Omental fat pad (tissue), 4 donors: ENCODE data around the gene OSBPL1A. TPM values are rescaled to one million over a fixed set of nuclear protein-coding genes. Genes with fewer than 3 reads are reported as not detected.
"Not testable (repeated sequence)": the region's sequence is repeated elsewhere in the genome, so short reads cannot be mapped to it uniquely, and the experiment has no call there.

Source experiments
- ATAC-seq: fragments of 150-250 bp; one replicate; pipeline ENCODE4 v1.9.1; 2016; ENCODE audit warnings: mild to moderate bottlenecking, moderate library complexity; ENCODE audit not compliant: low FRiP score
- DNase-seq: peaks from one replicate; pipeline ENCODE4 v3.0.0-alpha.2; 2019; ENCODE audit warnings: low spot score
- total RNA-seq, 4 donors: library from RNA; depleted of rRNA; stranded (reverse); fragments of >200 nt; gene quantifications; one replicate each; pipeline ENCODE4 v1.1.0, GENCODE V29; 2016
- TF ChIP-seq, protein P1 (sequence below), 3 donors: fragments of 450-650 bp; IDR thresholded peaks; one replicate each; pipeline ENCODE4 v1.5.1; 2016 to 2017; ENCODE audit warnings: antibody characterized with exemption in 3 of 3, mild to moderate bottlenecking in 3 of 3, moderate library complexity in 2 of 3

The OSBPL1A gene
- total RNA-seq, 4 donors from 2014 or later = 67.1 to 123 (median 109) TPM

DNA sequence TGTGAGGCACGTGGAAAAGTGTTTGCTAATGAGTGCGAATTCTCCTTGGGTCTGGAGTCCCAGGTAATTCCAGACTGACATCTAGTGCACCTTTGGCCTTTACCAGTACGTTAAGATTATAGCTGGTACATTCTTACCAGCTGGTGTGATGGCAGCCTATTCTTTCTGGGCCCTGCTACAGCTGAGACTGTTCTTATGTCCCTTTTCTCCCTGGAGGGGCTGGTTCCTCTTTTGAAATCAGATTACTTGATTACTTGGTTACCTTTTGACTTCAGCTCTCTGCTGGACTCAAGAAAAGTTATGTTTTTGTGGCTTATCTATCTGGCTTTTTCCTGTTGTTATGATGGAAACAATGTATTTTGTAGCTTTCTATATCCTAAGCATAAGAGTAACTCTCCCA lies 244.2 kb downstream of the OSBPL1A start:
- no peak for ATAC-seq
- TF ChIP-seq, protein P1, sequence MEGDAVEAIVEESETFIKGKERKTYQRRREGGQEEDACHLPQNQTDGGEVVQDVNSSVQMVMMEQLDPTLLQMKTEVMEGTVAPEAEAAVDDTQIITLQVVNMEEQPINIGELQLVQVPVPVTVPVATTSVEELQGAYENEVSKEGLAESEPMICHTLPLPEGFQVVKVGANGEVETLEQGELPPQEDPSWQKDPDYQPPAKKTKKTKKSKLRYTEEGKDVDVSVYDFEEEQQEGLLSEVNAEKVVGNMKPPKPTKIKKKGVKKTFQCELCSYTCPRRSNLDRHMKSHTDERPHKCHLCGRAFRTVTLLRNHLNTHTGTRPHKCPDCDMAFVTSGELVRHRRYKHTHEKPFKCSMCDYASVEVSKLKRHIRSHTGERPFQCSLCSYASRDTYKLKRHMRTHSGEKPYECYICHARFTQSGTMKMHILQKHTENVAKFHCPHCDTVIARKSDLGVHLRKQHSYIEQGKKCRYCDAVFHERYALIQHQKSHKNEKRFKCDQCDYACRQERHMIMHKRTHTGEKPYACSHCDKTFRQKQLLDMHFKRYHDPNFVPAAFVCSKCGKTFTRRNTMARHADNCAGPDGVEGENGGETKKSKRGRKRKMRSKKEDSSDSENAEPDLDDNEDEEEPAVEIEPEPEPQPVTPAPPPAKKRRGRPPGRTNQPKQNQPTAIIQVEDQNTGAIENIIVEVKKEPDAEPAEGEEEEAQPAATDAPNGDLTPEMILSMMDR (IDR thresholded peaks at IDR 0.05) = no peak
- no peak for DNase-seq

DNA sequence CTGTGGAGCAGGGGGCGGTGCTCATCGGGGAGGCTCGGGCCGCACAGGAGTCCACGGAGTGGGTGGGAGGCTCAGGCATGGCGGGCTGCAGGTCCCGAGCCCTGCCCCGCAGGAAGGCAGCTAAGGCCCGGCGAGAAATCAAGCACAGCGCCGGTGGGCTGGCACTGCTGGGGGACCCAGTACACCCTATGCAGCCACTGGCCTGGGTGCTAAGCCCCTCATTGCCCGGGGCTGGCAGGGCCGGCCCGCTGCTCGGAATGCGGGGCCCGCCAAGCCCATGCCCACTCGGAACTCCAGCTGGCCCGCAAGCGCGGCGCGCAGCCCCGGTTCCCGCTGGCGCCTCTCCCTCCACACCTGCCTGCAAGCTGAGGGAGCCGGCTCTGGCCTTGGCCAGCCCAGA lies 248.0 kb downstream of the OSBPL1A start:
- DNase-seq, ATAC-seq: not testable (repeated sequence)

DNA sequence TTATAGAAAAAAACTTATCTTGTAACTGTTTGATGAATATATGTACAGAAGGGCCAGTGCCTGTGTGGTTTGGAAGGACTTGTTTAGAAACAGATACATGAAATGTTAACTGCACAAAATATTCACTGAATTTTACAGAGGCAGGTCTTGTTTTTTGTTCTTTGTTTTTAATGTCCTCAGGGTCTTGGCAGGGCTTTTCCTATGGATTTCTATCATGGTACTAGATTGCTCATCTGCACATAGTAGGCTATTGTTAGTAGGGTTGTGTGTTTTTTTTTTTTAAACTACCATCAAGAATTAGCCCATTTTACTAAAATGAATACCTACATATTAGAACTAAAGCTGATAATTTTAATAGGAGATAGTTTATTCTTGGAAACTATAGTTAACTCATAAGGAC lies 255.2 kb downstream of the OSBPL1A start:
- no peak for ATAC-seq
- no peak for DNase-seq
- TF ChIP-seq, protein P1 (IDR thresholded peaks at IDR 0.05) = no peak

DNA sequence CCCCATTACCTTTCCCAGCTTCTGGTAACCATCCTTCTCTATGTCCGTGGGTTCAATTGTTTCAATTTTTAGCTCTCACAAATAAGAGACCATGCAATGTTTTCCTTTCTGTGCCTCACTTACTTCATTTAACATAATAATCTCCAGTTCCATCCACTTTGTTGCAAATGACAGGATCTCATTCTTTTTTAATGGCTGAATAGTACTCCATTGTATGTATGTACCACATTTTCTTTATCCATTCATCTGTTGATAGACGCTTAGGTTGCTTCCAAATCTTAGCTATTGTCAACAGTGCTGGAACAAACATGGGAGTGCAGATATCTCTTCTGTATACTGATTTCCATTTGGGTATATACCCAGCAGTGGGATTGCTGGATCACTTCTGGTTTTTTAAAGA lies 256.9 kb downstream of the OSBPL1A start:
- ATAC-seq = no peak
- TF ChIP-seq, protein P1 (IDR thresholded peaks at IDR 0.05) = no peak
- DNase-seq = no peak

DNA sequence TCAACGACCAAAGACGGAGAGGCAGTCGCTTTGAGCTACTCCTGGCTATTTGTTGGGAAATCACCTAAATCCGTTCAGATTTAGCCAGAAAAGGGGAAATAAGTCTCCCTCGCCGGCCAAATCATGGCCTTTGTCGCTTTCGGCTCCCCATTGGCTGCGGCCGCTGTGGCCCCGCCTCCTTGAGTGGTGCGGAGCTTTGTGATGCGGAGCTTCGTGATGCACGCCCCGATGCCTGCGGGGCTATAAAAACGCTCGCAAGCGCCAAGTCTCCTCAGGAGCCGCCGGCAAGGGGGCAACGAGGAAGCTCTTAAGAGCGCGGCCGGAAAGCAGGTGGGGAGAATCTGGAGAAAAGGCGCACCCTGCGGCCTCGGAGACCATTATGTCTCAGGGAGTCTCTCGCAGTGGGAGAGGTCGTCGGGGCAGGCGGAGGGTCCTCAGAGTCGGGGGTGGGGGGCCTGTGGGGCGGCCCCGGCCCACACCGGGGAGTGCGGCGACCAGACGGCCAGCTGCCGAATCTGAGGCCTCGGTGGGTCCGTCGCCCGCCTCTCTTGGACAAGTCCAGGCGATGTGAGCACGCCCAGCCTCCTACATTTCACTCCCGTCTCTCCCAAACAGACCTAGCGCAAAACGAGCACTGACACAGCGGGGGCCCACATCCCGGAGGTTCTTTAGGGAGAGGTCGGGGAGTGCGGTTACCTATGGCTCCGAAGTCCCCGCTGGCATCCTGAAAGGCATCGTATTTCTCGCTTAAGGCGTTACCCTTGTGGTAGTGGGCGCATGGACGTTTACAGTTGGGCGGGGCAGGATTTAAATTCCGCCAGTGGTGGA lies 258.6 kb downstream of the OSBPL1A start, which contains the start of gene CABYR:
TSS of gene CABYR (plus strand) at position 274 of the 828 bp plus-strand sequence. CDS start 4,053 bp downstream, outside the sequence.
- DNase-seq = peak; percentile 55
- TF ChIP-seq, protein P1 (IDR thresholded peaks at IDR 0.05) = no peak
- ATAC-seq = peak; percentile 91

DNA sequence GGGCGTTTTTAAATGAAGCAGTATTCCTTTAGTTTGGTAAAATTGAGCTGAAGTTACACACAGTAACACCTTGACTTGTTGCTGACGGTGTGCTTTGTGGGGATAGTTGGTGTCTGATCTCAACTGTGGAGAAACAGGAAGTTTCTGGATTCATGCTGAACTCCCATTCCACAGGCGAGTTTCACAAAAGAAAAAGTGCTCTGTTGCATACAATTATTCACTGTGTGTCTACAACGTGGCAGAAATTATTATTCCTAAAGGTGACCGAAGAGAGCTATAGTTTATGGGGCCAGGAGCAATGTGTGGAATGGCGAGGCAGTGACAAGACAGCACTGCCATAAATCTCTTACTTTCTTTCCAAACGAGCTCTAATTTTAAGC lies 259.2 kb downstream of the OSBPL1A start:
- DNase-seq = no peak
- TF ChIP-seq, protein P1 (IDR thresholded peaks at IDR 0.05) = no peak
- peak; percentile 25 for ATAC-seq

DNA sequence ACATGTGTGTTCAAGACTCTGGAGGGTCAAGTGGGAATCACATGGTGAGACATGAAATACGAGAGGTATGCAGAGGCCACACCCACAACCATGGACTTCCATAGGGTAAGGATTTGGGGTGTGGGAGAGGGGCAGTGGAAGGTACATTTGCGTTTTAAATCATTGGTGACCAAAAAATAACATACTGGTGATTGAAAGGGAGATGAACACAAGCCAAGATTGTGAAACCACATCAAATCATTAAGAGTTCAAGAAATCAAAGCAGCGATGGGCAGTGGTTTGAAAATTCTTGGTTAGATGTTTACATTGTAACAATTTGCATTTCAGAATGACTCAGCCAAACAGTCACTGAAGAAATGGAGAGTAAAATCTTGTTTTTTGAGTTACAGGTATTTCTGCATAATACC lies 260.7 kb downstream of the OSBPL1A start:
- ATAC-seq (no peak), DNase-seq (no peak)
- TF ChIP-seq, protein P1 (IDR thresholded peaks at IDR 0.05) = no peak
